Activated T-helper 17 cell treated with anti-CD3 and anti-CD28 coated beads, Interleukin-2, amount 50 U/mL, for 72 hours (primary cell): ENCODE data around the gene MED12. TPM values are rescaled to one million over a fixed set of nuclear protein-coding genes. Genes with fewer than 3 reads are reported as not detected.

Source experiments
- ATAC-seq: fragments of 150-1000 bp; cut with Tn5 transposase; replicated peaks from 2 replicates; pipeline ENCODE4 v1.10.0; 2021; ENCODE audit warnings: mild to moderate bottlenecking, moderate library complexity
- H3K27ac Mint-ChIP-seq: one replicate; pipeline ENCODE4 v1.8.0; 2022; ENCODE audit warnings: mixed read lengths
- H3K27me3 Mint-ChIP-seq: one replicate; pipeline ENCODE4 v1.8.0; 2022; ENCODE audit warnings: mixed read lengths
- H3K36me3 Mint-ChIP-seq: one replicate; pipeline ENCODE4 v1.8.0; 2022; ENCODE audit warnings: low read depth, mild to moderate bottlenecking, mixed read lengths
- H3K4me1 Mint-ChIP-seq: one replicate; pipeline ENCODE4 v1.8.0; 2022; ENCODE audit warnings: mixed read lengths
- H3K4me3 Mint-ChIP-seq: one replicate; pipeline ENCODE4 v1.8.0; 2022; ENCODE audit warnings: mild to moderate bottlenecking, mixed read lengths
- H3K9me3 Mint-ChIP-seq: one replicate; pipeline ENCODE4 v1.8.0; 2022; ENCODE audit warnings: mixed read lengths
- total RNA-seq, 2 donors: library from RNA; stranded (reverse); gene quantifications; one replicate each; pipeline ENCODE4 v1.2.3, GENCODE V29; 2022

MED12 gene
- total RNA-seq, 2 donors from 2014 or later = 46.2 to 144 TPM

- peaks cover 10% of the 10 kb centered on the region for H3K4me1 Mint-ChIP-seq
- peak overlapping the region; percentile 19 for H3K4me3 Mint-ChIP-seq
- no peaks in the 10 kb centered on the region for H3K9me3 Mint-ChIP-seq
- no peaks in the 10 kb centered on the region for H3K27me3 Mint-ChIP-seq
- peaks cover 30% of the 10 kb centered on the region for H3K36me3 Mint-ChIP-seq
- peak overlapping the region; percentile 48 for H3K27ac Mint-ChIP-seq
- peak; percentile 18 for ATAC-seq
Measured at GRCh38 chrX:71100581-71101505, 17.6 kb upstream of the MED12 start.

GRCh38 chrX:71102292-71102691 lies 16.1 kb upstream of the MED12 start:
- Mint-ChIP-seq H3K4me1 (peaks cover 20% of the 10 kb centered on the region), H3K36me3 (peaks cover 44% of the 10 kb centered on the region), H3K4me3 (peak overlapping the region; percentile 99), H3K9me3 (no peaks in the 10 kb centered on the region), H3K27me3 (no peaks in the 10 kb centered on the region), H3K27ac (peak overlapping the region; percentile 81)
- ATAC-seq = no peak

GRCh38 chrX:71103110-71103983 lies 15.0 kb upstream of the MED12 start:
- Mint-ChIP-seq H3K4me3 (peak overlapping the region; percentile 99), H3K36me3 (peaks cover 55% of the 10 kb centered on the region), H3K27ac (peak overlapping the region; percentile 81), H3K4me1 (peaks cover 21% of the 10 kb centered on the region), H3K9me3 (no peaks in the 10 kb centered on the region), H3K27me3 (no peaks in the 10 kb centered on the region)
- peak; percentile 25 for ATAC-seq

- no peak for ATAC-seq
- H3K36me3 Mint-ChIP-seq = peaks cover 75% of the 10 kb centered on the region
Measured at GRCh38 chrX:71105628-71106027, 12.8 kb upstream of the MED12 start.

GRCh38 chrX:71106427-71106826 lies 12.0 kb upstream of the MED12 start, which contains the start of gene CXorf65:
TSS of gene CXorf65 (minus strand) at chrX:71106740. CDS start at chrX:71106556, 184 bp downstream.
- Mint-ChIP-seq H3K9me3 (no peaks in the 10 kb centered on the region), H3K4me1 (peaks cover 20% of the 10 kb centered on the region), H3K4me3 (peak within 1 kb of the TSS; percentile 99), H3K36me3 (peaks cover 75% of the 10 kb centered on the region), H3K27ac (peak within 1 kb of the TSS; percentile 96), H3K27me3 (no peaks in the 10 kb centered on the region)
- peak; percentile 76 for ATAC-seq

More at GRCh38 chrX:71105628-71106027, 12.8 kb upstream of the MED12 start:
- Mint-ChIP-seq H3K9me3 (no peaks in the 10 kb centered on the region), H3K27ac (peak overlapping the region; percentile 96), H3K27me3 (no peaks in the 10 kb centered on the region), H3K4me1 (peaks cover 20% of the 10 kb centered on the region), H3K4me3 (peak overlapping the region; percentile 99)

GRCh38 chrX:71107245-71107644 lies 11.2 kb upstream of the MED12 start:
- ATAC-seq = no peak
- Mint-ChIP-seq H3K9me3 (no peaks in the 10 kb centered on the region), H3K27ac (peak overlapping the region; percentile 96), H3K27me3 (no peaks in the 10 kb centered on the region), H3K36me3 (peaks cover 80% of the 10 kb centered on the region), H3K4me3 (peak overlapping the region; percentile 99), H3K4me1 (peaks cover 20% of the 10 kb centered on the region)

GRCh38 chrX:71107762-71108360 lies 10.5 kb upstream of the MED12 start:
- Mint-ChIP-seq H3K4me1 (peaks cover 20% of the 10 kb centered on the region), H3K27ac (peak overlapping the region; percentile 96), H3K9me3 (no peaks in the 10 kb centered on the region), H3K27me3 (no peaks in the 10 kb centered on the region), H3K36me3 (peaks cover 80% of the 10 kb centered on the region), H3K4me3 (peak overlapping the region; percentile 99)
- ATAC-seq = no peak

DNA sequence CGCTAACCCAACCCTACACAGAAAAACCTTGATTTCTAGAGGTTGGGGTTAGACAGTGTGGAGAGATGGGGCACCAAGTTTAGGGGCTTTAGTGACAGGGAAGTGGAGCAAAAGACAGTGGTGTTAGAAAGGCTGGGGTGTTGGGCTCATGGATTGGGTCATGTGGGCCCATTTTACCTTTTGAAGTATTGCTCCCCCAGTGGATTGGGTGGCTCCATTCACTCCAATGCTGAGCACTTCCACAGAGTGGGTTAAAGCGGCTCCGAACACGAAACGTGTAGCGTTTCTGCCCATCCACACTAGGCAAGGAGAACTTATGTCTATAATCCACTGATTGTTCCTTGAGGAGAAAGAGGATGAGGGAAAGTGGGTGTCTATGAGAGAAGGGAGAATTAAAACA lies 9.3 kb upstream of the MED12 start:
- H3K27ac Mint-ChIP-seq = peak overlapping the region; percentile 96
- no peak for ATAC-seq
- H3K4me3 Mint-ChIP-seq = peak overlapping the region; percentile 99

GRCh38 chrX:71111141-71111843 lies 7.1 kb upstream of the MED12 start, which contains the start of gene IL2RG:
TSS of gene IL2RG (minus strand) at chrX:71111577. CDS start at chrX:71111539, 38 bp downstream.
- Mint-ChIP-seq H3K4me3 (peak within 1 kb of the TSS; percentile 99), H3K4me1 (peaks cover 18% of the 10 kb centered on the region), H3K36me3 (peaks cover 57% of the 10 kb centered on the region), H3K27me3 (no peaks in the 10 kb centered on the region), H3K9me3 (no peaks in the 10 kb centered on the region), H3K27ac (peak within 1 kb of the TSS; percentile 96)
- ATAC-seq = peak; percentile 84

More for the DNA sequence above, 9.3 kb upstream of the MED12 start:
- peaks cover 24% of the 10 kb centered on the region for H3K4me1 Mint-ChIP-seq
- no peaks in the 10 kb centered on the region for H3K9me3 Mint-ChIP-seq
- no peaks in the 10 kb centered on the region for H3K27me3 Mint-ChIP-seq
- peaks cover 76% of the 10 kb centered on the region for H3K36me3 Mint-ChIP-seq

- peaks cover 13% of the 10 kb centered on the region for H3K4me1 Mint-ChIP-seq
- H3K9me3 Mint-ChIP-seq = no peaks in the 10 kb centered on the region
- peak overlapping the region; percentile 99 for H3K4me3 Mint-ChIP-seq
- no peaks in the 10 kb centered on the region for H3K27me3 Mint-ChIP-seq
- H3K36me3 Mint-ChIP-seq = peaks cover 50% of the 10 kb centered on the region
- H3K27ac Mint-ChIP-seq = peak overlapping the region; percentile 96
- ATAC-seq = peak; percentile 73
Measured at GRCh38 chrX:71111921-71112431, 6.4 kb upstream of the MED12 start.

- Mint-ChIP-seq H3K27me3 (no peaks in the 10 kb centered on the region), H3K9me3 (no peaks in the 10 kb centered on the region), H3K36me3 (peaks cover 35% of the 10 kb centered on the region), H3K4me1 (peaks cover 9% of the 10 kb centered on the region), H3K4me3 (peak overlapping the region; percentile 75), H3K27ac (no peak overlapping the region)
- no peak for ATAC-seq
Measured at GRCh38 chrX:71117358-71117757, 1.0 kb upstream of the MED12 start.

DNA sequence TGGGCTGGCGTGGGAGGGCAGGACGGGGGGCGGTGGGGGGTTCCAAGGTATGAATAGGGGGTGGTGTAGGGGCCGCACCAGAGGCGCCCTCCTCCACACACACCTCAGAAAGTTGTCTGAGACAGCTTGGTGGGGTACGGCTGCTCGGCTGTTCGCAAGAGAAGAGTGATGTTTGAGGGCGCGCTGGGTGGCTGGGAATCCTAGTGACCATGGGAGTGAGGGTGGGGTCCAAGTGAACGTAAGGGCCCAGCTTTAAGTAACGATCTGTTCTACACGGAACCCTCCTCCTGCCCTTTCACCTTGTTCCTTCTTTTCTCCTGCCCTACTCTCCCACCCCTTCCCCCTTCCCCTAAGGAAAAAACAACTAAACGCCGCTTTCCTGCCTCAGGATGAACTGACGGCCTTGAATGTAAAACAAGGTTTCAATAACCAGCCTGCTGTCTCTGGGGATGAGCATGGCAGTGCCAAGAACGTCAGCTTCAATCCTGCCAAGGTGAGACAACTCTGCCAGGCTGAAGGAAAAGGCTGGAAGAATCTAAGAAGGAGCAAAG lies 664 bp downstream of the MED12 start:
- Mint-ChIP-seq H3K4me1 (peaks cover 10% of the 10 kb centered on the region), H3K27ac (peak overlapping the region; percentile 78), H3K9me3 (no peaks in the 10 kb centered on the region), H3K27me3 (no peaks in the 10 kb centered on the region), H3K36me3 (peaks cover 52% of the 10 kb centered on the region), H3K4me3 (peak overlapping the region; percentile 75)
- ATAC-seq = peak; percentile 23
